ENCODE data around the gene TCF7L2.

DNA sequence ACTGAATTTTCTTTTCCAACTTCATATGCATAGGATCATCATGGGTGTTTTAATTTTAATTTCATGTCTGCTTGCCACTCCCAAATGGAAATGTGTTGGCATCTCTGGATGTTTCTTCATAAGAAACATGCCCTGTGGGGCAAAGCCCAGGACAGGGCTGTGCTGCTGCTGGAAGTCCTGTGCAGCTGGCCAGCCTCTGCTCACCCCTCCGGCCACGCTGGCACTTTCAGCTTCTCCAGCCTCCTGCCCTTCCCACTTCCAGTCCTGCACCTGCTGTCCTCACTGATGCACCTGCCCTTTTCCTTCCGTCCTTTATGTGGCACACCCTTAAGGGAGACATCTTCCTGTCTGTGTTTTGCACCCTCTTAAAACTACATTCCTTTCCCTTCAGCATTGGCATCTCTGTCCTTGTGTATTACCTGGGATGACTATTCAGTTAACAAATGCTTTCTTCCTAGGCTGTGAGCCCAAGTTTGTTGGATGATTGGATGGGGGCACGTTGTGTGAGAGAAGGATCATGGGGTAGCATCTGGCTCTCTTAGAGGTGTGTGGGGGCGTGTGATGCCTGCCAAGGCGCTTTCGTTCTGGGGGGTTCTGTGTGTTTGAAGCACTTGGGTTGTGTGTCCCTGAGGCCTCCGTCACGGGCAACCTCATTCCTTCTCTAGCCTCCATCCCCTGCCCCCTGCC is 56.8 kb downstream of the TCF7L2 start:
- TF ChIP-seq, protein P1, sequence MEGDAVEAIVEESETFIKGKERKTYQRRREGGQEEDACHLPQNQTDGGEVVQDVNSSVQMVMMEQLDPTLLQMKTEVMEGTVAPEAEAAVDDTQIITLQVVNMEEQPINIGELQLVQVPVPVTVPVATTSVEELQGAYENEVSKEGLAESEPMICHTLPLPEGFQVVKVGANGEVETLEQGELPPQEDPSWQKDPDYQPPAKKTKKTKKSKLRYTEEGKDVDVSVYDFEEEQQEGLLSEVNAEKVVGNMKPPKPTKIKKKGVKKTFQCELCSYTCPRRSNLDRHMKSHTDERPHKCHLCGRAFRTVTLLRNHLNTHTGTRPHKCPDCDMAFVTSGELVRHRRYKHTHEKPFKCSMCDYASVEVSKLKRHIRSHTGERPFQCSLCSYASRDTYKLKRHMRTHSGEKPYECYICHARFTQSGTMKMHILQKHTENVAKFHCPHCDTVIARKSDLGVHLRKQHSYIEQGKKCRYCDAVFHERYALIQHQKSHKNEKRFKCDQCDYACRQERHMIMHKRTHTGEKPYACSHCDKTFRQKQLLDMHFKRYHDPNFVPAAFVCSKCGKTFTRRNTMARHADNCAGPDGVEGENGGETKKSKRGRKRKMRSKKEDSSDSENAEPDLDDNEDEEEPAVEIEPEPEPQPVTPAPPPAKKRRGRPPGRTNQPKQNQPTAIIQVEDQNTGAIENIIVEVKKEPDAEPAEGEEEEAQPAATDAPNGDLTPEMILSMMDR (IDR thresholded peaks at IDR 0.05; ENCODE audit: poor library complexity, severe bottlenecking), result no peak
- TF ChIP-seq TAF1 (IDR thresholded peaks at IDR 0.05; ENCODE audit: low read depth) (no peak), EP300 (conservative IDR thresholded peaks at IDR 0.05; ENCODE audit: poor library complexity, severe bottlenecking) (no peak), MXI1 (conservative IDR thresholded peaks at IDR 0.05; ENCODE audit: poor library complexity, severe bottlenecking) (no peak), POLR2AphosphoS5 (IDR thresholded peaks at IDR 0.05) (no peak), EZH2 (IDR thresholded peaks at IDR 0.05; ENCODE audit: borderline replicate concordance, insufficient read depth, low read length, poor library complexity, severe bottlenecking) (no peak), SMC3 (conservative IDR thresholded peaks at IDR 0.05; ENCODE audit: poor library complexity) (no peak)
- TF ChIP-seq, protein P2, sequence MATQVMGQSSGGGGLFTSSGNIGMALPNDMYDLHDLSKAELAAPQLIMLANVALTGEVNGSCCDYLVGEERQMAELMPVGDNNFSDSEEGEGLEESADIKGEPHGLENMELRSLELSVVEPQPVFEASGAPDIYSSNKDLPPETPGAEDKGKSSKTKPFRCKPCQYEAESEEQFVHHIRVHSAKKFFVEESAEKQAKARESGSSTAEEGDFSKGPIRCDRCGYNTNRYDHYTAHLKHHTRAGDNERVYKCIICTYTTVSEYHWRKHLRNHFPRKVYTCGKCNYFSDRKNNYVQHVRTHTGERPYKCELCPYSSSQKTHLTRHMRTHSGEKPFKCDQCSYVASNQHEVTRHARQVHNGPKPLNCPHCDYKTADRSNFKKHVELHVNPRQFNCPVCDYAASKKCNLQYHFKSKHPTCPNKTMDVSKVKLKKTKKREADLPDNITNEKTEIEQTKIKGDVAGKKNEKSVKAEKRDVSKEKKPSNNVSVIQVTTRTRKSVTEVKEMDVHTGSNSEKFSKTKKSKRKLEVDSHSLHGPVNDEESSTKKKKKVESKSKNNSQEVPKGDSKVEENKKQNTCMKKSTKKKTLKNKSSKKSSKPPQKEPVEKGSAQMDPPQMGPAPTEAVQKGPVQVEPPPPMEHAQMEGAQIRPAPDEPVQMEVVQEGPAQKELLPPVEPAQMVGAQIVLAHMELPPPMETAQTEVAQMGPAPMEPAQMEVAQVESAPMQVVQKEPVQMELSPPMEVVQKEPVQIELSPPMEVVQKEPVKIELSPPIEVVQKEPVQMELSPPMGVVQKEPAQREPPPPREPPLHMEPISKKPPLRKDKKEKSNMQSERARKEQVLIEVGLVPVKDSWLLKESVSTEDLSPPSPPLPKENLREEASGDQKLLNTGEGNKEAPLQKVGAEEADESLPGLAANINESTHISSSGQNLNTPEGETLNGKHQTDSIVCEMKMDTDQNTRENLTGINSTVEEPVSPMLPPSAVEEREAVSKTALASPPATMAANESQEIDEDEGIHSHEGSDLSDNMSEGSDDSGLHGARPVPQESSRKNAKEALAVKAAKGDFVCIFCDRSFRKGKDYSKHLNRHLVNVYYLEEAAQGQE (IDR thresholded peaks at IDR 0.05; ENCODE audit: borderline replicate concordance), result no peak
